B cell (primary cell): ENCODE data around the gene PADI4. TPM values are rescaled to one million over a fixed set of nuclear protein-coding genes. Genes with fewer than 3 reads are reported as not detected.

Experiments used
- ATAC-seq: fragments of 200-7000 bp; cut with Tn5 transposase; one replicate; pipeline ENCODE4 v1.10.0; 2021; ENCODE audit warnings: low read depth, mild to moderate bottlenecking, moderate number of reproducible peaks, moderate library complexity
- CTCF ChIA-PET: fragments of 350-600 bp; sonication (Branson Sonifier 250); formaldehyde crosslinking; loops from one replicate; lab custom pipeline; 2021; ENCODE audit warnings: antibody characterized with exemption, inconsistent platforms; lab: Charles Lee
- POLR2A ChIA-PET: fragments of 350-600 bp; sonication (Branson Sonifier 250); formaldehyde crosslinking; loops from one replicate; lab custom pipeline; 2021; ENCODE audit warnings: antibody characterized with exemption; lab: Charles Lee
- DNase-seq: peaks from one replicate; pipeline ENCODE4 v3.0.0; 2013
- H2AFZ ChIP-seq: 2 replicates; pipeline ENCODE4 v1.6.1; 2012; ENCODE audit warnings: mild to moderate bottlenecking, low read depth, low read length; ENCODE audit not compliant: insufficient read depth, poor library complexity, severe bottlenecking
- H3K27ac ChIP-seq, 2 donors: 1 replicate in 1 of 2; 2 replicates in 1 of 2; pipeline ENCODE4 v1.5.1; 2012 to 2013; ENCODE audit warnings: low read length in 2 of 2, mild to moderate bottlenecking in 2 of 2, moderate library complexity in 1 of 2
- H3K27me3 ChIP-seq, 4 experiments: fragments of 200-600 bp in 1 of 4; sonication (generic) in 1 of 4; replicated peaks in 1 of 4; 1 replicate in 2 of 4; 2 replicates in 2 of 4; pipeline versions ENCODE4 v1.6.1 to v1.7.0; 2013 to 2016; ENCODE audit warnings: low read length in 3 of 4, mild to moderate bottlenecking in 2 of 4, mixed read lengths in 1 of 4, moderate library complexity in 1 of 4; ENCODE audit not compliant: insufficient read depth in 4 of 4, control insufficient read depth in 3 of 4; ENCODE audit errors: control extremely low read depth in 1 of 4
- H3K36me3 ChIP-seq, 2 experiments: replicated peaks in 1 of 2; 1 replicate in 1 of 2; 2 replicates in 1 of 2; pipeline versions ENCODE4 v1.6.1 to v1.7.1; 2013; ENCODE audit warnings: low read length in 1 of 2; ENCODE audit not compliant: insufficient read depth in 2 of 2, control insufficient read depth in 1 of 2; ENCODE audit errors: control extremely low read depth in 1 of 2, extremely low read depth in 1 of 2
- H3K4me1 ChIP-seq, 2 donors: fragments of 200-600 bp in 1 of 2; sonication (generic) in 1 of 2; 1 replicate in 1 of 2; 2 replicates in 1 of 2; pipeline versions ENCODE4 v1.5.1 to v1.6.1; 2013 to 2017; ENCODE audit warnings: low read length in 2 of 2; ENCODE audit not compliant: control insufficient read depth in 2 of 2, insufficient read depth in 2 of 2
- H3K4me2 ChIP-seq: replicated peaks from 2 replicates; pipeline ENCODE3; 2012; ENCODE audit warnings: mild to moderate bottlenecking, low read depth, low read length; ENCODE audit not compliant: poor library complexity, severe bottlenecking
- H3K4me3 ChIP-seq, 5 experiments: fragments of 200-600 bp in 1 of 5; sonication (generic) in 1 of 5; 1 replicate in 3 of 5; 2 replicates in 2 of 5; pipeline versions ENCODE4 v1.5.1 to v1.7.0; 2011 to 2016; ENCODE audit warnings: low read length in 4 of 5, mild to moderate bottlenecking in 4 of 5, low read depth in 2 of 5, control low read depth in 1 of 5, moderate library complexity in 1 of 5; ENCODE audit not compliant: insufficient read depth in 1 of 5; ENCODE audit errors: control extremely low read depth in 1 of 5, extremely low read depth in 1 of 5
- H3K79me2 ChIP-seq: fragments of 200-600 bp; sonication (generic); one replicate; pipeline ENCODE4 v1.6.0; 2016; ENCODE audit warnings: low read length; ENCODE audit not compliant: control insufficient read depth, insufficient read depth
- H3K9ac ChIP-seq: fragments of 200-600 bp; sonication (generic); 2 replicates; pipeline ENCODE4 v1.6.1; 2017; ENCODE audit warnings: mild to moderate bottlenecking, low read length, moderate library complexity
- H3K9me3 ChIP-seq, 3 donors: one replicate each; pipeline versions ENCODE4 v1.6.1 to v1.7.1; 2013; ENCODE audit warnings: low read length in 2 of 3; ENCODE audit not compliant: control insufficient read depth in 2 of 3, insufficient read depth in 1 of 3; ENCODE audit errors: control extremely low read depth in 1 of 3
- H4K20me1 ChIP-seq: 2 replicates; pipeline ENCODE4 v1.6.0; 2012; ENCODE audit warnings: mild to moderate bottlenecking, low read length; ENCODE audit not compliant: insufficient read depth, control insufficient read depth, poor library complexity, severe bottlenecking
- H3K27ac Mint-ChIP-seq: one replicate; pipeline ENCODE4 v1.8.0; 2021; ENCODE audit warnings: mixed read lengths
- H3K27me3 Mint-ChIP-seq: one replicate; pipeline ENCODE4 v1.8.0; 2021; ENCODE audit warnings: mixed read lengths
- H3K4me1 Mint-ChIP-seq: one replicate; pipeline ENCODE4 v1.8.0; 2021; ENCODE audit warnings: mixed read lengths
- H3K4me3 Mint-ChIP-seq: one replicate; pipeline ENCODE4 v1.8.0; 2021; ENCODE audit warnings: mixed read lengths
- H3K9me3 Mint-ChIP-seq: one replicate; pipeline ENCODE4 v1.8.0; 2022; ENCODE audit warnings: mixed read lengths; ENCODE audit not compliant: insufficient read depth
- EZH2 ChIP-seq: IDR thresholded peaks from 2 replicates; pipeline ENCODE4 v1.6.1; 2012; ENCODE audit warnings: borderline replicate concordance, low read depth, mild to moderate bottlenecking, moderate library complexity, low read length; ENCODE audit not compliant: insufficient read depth, poor library complexity, severe bottlenecking
- WGBS: methylation state at CpG from one replicate; pipeline ENCODE4 v1.1.5; 2013; ENCODE audit warnings: missing lambda C conversion rate; ENCODE audit not compliant: insufficient coverage; 5-methylcytosine and 5-hydroxymethylcytosine counted together
- intact Hi-C: fragments of 100-400 bp; cut with micrococcal nuclease; formaldehyde crosslinking; loops from one replicate; pipeline ENCODE4 v1.10.0; 2022
- polyA plus RNA-seq: library from polyadenylated mRNA; depleted of rRNA; stranded (reverse); fragments of >200 nt; gene quantifications from 2 replicates; pipeline ENCODE4 v1.2.3, GENCODE V29; 2012
- total RNA-seq, 2 donors: library from RNA; stranded (reverse); fragments of 120-200 nt in 1 of 2; gene quantifications; 1 replicate in 1 of 2; 2 replicates in 1 of 2; pipeline versions ENCODE4 v1.2.3 to v1.2.4, GENCODE V29; 2013 to 2022
- TF ChIP-seq, protein P1 (sequence below): fragments of 200-600 bp; IDR thresholded peaks from one replicate; pipeline ENCODE4 v1.8.0; 2022; ENCODE audit warnings: antibody characterized with exemption, mild to moderate bottlenecking

PADI4 gene
- total and polyA plus RNA-seq, 2 donors (not counting 1 experiment from before 2014, with no cell fraction given) = 0.44 to 0.85 TPM

DNA sequence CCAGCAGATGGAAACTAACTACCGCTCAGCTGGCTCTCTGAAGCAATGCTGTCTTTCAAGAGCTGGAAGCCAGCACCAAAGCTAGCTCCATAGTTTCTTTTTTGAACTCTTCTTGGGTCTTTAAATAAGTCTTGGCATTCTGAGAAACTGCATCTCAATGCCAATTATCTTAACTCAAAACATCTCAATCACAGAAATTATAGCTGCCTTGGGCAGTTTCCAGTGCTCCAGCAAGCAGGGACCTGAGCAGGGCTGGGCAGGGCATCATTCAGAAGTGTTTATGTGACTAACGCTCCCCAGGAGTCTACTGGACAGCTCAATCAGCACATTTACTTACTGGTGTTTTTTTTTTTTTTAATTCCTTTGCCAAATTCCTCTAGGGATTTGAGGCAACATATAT, 18.3 kb upstream of the PADI4 start:
- DNase-seq = no peak
- H3K27ac Mint-ChIP-seq = no peak overlapping the region
- CTCF ChIA-PET = no interaction called here
- TF ChIP-seq, protein P1, sequence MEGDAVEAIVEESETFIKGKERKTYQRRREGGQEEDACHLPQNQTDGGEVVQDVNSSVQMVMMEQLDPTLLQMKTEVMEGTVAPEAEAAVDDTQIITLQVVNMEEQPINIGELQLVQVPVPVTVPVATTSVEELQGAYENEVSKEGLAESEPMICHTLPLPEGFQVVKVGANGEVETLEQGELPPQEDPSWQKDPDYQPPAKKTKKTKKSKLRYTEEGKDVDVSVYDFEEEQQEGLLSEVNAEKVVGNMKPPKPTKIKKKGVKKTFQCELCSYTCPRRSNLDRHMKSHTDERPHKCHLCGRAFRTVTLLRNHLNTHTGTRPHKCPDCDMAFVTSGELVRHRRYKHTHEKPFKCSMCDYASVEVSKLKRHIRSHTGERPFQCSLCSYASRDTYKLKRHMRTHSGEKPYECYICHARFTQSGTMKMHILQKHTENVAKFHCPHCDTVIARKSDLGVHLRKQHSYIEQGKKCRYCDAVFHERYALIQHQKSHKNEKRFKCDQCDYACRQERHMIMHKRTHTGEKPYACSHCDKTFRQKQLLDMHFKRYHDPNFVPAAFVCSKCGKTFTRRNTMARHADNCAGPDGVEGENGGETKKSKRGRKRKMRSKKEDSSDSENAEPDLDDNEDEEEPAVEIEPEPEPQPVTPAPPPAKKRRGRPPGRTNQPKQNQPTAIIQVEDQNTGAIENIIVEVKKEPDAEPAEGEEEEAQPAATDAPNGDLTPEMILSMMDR = no peak
- no peak for TF ChIP-seq EZH2
- Histone ChIP-seq H3K9me3 (no peaks in the 10 kb centered on the region), H3K79me2 (no peaks in the 10 kb centered on the region), H3K9ac (no peak overlapping the region), H3K4me2 (no peak overlapping the region), H3K27ac (no peak overlapping the region), H4K20me1 (no peaks in the 10 kb centered on the region), H3K36me3 (no peaks in the 10 kb centered on the region), H2AFZ (no peak overlapping the region), H3K4me1 (no peaks in the 10 kb centered on the region), H3K4me3 (no peak overlapping the region), H3K27me3 (peaks cover 0 to 9% (median 5%) of the 10 kb centered on the region in 4 experiments)
- peaks cover 37% of the 10 kb centered on the region for H3K27me3 Mint-ChIP-seq
- no peak overlapping the region for H3K4me3 Mint-ChIP-seq
- H3K9me3 Mint-ChIP-seq = no peaks in the 10 kb centered on the region
- intact Hi-C loops = no loop called here
- POLR2A ChIA-PET = no interaction called here
- ATAC-seq = no peak
- WGBS = 100% methylated on average over 1 of the region's 2 CpGs
- no peaks in the 10 kb centered on the region for H3K4me1 Mint-ChIP-seq

DNA sequence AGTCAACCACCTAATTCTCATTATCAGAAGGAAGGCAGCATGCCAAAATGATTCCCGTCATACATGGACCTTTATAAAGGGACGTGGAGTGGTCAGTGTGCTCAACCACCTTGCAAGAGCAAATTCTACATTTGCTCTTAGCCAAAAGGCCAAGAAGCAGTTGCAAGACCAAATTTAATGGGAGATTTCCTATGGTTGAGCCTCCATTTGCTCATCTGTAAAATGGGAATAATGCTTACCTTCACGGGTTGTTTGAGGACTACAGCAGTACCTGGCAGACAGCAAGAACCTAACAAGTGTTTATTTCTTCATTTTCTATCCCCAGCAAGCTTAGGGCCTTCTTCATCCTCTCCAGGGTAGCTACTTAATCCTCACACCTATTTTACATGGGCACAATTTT, 17.4 kb upstream of the PADI4 start:
- 93% methylated on average over 2 of the region's 3 CpGs for WGBS
- Histone ChIP-seq H3K4me3 (no peak overlapping the region), H3K27me3 (peaks cover 0 to 9% (median 5%) of the 10 kb centered on the region in 4 experiments), H3K79me2 (no peaks in the 10 kb centered on the region), H4K20me1 (no peaks in the 10 kb centered on the region), H3K4me1 (no peaks in the 10 kb centered on the region), H3K36me3 (no peaks in the 10 kb centered on the region), H3K27ac (no peak overlapping the region), H3K9me3 (no peaks in the 10 kb centered on the region), H2AFZ (no peak overlapping the region), H3K4me2 (no peak overlapping the region), H3K9ac (no peak overlapping the region)
- DNase-seq (no peak), ATAC-seq (no peak)
- Mint-ChIP-seq H3K9me3 (no peaks in the 10 kb centered on the region), H3K27ac (no peak overlapping the region), H3K27me3 (peaks cover 42% of the 10 kb centered on the region), H3K4me1 (no peaks in the 10 kb centered on the region), H3K4me3 (no peak overlapping the region)
- no peak for TF ChIP-seq EZH2
- TF ChIP-seq, protein P1 = no peak
- ChIA-PET CTCF (no interaction called here), POLR2A (no interaction called here)
- intact Hi-C loops = no loop called here
